ENCODE data around the gene GAB3.
"Not testable (repeated sequence)": the region's sequence is repeated elsewhere in the genome, so short reads cannot be mapped to it uniquely, and the experiment has no call there.

Gene GAB3

DNA sequence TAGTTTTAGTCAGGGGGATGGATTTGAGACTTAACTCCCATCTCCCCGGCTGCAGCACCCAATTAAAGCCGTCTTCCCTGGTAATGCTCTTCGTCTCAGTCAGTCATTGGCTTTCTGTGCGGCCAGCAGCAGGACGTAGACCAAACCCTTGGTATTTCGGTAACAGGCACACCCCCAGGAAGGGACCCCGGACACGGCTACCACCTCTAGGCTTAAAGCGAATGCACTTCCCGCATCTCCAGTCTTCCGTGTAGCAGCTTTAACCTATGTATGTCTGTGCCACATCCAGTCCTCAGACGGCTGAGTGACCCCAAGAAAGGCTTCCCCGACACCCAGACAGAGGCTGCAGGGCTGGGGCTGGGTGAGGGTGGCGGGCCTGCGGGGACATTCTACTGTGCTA lies 96.0 kb downstream of the GAB3 start:
- no peak for DNase-seq

DNA sequence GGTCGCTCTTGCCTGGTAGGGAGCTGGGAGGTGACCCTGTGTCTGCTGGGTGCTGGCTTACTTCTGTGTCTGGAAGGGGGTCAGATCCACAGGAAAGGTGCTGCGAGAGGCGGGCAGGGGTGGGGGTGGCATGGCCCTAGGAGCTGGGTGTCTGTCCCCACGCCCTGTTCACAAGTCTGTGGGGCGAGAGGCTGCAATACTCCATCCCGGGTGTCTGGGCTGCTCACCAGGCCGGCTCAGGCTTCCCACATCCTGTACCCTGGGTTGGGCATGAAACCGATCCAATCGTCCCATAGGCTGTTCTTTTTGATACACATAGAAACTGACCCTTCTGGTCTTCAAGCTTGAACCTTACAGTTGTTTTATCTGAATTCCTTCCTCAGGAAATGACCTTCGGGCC lies 96.5 kb downstream of the GAB3 start:
- DNase-seq: no peak

DNA sequence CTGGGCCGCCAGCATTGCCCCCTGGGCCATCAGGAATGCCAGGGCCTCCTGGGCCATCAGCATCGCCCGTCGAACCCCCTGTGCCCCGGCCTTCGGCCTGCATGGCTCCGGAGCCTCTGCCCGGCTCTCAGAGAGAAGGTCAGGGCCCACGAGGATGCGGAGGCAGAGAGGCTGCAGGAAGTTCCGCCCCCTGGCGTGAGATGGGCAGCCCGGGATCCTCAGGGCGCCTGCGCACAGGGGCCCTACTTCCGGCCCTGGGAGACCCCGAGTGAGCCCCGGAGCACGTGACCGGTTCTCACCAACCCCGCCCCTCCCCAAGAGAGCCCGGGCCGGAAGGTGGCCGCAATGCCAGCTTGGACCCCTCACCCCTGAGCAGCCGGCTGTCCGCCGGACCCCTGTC lies 97.5 kb downstream of the GAB3 start, which contains the start of gene CTAG2:
Gene CTAG2 (minus strand): TSS at position 167 of the 400 bp plus-strand sequence. CDS start 64 bp downstream, at position 103.
- not testable (repeated sequence) for DNase-seq

DNA sequence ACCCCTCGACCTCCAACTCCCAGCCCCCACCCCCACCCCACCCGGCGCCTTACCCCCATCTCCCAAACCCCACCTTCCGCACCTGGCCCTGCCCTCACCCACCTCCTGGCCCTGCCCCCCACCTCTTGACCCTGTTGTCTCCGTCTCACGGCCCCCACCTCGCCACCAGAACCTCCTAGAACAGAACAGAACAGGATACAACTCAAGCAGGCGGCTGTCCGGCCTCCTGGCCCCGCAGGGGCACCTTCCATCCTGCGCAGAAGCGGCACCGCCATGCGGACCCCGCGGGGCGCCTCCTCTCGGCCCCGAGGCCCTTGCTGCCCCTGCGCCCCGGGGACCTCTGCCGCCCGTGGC lies 97.9 kb downstream of the GAB3 start:
- no peak for DNase-seq

DNA sequence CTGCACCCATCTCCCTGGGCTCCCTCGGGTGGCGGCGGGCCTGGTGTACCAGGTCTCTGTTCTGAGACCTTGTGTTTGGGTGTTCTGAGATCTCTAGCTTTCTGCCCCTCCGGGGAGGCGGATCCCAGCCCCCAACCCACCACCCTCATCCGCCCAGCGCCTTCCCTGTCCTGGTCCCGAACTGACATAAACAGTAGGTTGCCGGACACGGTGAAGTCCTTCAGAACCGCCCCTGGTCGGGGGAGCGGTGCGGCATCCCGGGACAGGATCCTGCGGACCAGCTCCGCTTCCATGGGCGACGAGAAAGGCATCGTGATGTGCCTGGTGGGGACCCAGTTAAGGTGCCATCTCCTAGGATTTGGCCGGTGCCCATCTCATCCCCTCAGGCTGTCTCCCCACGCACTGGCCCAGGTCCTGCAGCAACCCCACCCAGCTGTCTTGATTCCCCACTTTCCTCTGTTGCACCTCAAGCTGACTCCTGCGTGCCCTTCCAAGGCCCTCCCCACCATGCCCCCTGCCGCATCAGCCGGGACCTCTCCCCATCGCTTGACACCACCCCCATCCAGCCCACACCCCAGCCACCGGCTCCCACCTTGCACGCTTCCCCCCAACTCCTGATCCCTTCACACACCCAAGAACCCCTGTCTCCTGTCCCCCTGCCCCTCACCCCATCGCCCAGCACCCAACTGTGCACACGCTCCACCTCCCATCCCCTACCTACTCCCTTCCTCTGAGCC lies 98.4 kb downstream of the GAB3 start:
- DNase-seq: no peak

DNA sequence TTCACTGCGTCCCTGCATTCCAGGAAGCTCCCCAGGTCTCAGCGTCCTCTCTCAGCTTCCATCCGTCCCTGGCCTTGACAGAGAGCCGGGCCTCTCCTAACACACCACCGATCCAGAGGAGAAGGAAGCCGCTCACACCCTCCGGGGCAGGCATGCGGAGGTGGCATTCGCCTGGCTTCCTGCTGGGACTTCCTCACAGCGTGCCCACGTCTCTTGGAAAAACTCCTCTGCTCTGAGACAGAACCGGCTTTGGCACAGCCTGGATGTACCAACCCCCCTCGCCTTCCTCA lies 100.7 kb downstream of the GAB3 start:
- no peak for DNase-seq

DNA sequence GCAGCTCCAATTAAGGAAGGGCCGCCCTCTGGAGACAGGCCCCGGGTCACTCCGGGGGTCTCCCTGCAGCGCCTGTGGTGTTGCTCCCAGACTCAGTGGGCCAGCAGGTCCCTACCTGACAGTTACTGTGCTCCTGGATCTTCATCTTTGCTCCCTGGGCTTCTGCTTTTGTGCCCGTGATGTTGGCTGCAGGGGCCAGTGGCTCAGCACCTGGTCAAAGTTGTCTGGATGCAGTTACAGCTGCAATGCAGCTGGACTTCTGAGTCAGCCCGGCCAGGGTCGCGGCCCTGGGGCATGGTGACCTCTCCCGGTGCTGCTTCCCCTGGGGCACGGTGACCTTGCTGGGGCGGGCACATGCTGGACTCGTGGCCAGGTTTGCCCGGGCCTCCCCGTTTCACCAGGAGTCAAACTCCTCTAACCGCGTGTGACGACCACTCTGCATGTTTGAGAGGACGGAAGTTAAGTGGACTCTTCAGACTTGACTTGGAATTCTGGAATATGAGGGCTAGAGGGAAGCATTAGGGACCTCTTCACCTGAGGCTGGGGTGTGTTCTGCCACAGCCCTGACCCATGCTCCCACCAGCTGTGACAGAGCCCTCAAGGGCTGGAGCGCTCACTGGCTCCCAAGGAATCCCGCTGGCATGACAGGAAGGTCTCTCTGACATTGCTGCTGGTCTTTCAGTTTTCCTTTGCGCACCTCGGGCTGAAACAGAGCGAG lies 101.2 kb downstream of the GAB3 start:
- DNase-seq: no peak

DNA sequence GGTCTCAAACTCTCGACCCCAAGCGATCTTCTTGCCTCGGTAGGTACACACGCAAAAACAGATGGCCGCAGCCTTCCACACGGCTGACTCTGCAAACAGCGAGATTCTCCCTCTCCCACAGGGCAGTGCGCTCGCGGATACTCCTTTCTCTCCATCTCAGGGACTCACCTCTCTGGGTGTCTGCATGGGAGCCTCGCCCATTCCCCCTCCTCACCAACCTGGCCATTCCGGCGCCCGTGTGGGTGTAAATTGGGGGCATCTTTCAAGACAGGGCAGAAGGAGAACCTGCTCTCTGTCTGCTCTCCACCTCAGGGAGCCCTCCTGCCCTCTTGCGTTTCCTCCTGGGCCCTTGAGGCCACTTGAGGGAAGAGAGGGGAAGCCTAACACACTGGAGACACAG lies 101.9 kb downstream of the GAB3 start:
- no peak for DNase-seq

DNA sequence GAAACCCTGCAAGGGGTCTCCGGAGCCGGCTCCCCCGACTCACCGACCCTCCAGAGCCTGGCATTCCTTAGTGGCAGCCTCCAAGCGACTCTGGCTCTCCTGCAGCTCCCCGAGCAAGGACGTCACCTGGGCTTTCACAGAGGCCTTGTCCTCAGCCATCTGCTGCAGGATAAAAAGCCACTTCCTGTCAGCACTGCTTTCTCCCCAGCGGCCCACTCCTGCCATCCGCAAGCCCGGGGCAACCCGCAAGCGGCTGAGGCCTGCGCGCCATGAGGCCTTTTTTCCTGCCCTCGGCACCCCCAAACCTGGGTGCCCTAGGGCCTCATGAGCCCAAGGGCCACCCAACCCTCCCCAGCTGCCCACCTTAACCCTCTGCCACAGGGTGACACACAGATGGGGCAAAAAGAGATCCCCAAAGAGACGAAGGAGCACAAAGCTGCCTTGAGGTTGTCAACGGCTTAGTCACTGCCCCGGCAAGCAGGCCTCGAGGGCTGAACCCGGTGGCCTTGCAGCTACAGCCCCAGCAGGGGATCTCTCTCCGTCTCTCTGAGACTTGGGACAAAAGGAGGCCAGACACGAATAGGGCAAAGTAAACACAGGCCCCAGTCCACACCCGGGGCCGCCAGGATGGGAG lies 105.0 kb downstream of the GAB3 start:
- DNase-seq: not testable (repeated sequence)

DNA sequence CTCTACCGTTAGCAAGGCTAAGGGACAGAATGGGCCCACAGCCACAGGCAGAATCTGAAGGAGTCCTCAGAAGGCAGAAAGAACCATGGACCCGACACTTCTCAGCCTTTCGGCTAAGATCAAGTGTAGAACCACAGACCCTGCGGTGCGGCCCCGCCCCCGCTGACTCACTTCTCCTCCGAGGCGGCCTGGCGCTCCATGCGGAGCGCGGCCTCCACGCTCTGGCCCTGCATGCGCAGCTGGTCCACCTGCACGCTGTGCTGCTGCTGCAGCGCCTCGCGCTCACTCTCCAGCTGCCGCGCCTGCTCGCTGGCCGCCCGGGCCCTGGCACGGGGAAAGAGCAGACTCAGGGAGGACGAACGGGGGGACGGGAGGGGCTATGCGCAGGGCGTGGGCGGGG lies 107.2 kb downstream of the GAB3 start:
- DNase-seq: not testable (repeated sequence)

DNA sequence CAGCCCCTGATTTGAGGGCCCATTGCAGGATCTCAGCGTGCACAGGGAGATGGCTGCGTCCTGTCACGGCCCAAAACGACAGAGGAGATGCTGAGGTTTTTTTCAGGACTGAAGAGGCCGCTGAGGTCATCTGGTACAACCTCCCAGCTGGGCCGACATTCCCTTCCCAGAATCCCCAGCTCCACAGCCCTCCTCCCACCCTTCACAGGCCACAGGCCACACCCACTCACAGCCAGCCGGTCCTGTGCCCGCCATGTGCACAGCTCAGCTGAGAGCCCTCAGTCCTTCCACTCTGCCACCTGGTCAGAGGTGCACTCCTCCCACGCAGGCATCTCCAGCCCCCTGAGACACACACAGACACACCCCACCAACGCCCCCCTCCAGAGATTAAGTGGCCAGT lies 109.1 kb downstream of the GAB3 start:
- DNase-seq: not testable (repeated sequence)

DNA sequence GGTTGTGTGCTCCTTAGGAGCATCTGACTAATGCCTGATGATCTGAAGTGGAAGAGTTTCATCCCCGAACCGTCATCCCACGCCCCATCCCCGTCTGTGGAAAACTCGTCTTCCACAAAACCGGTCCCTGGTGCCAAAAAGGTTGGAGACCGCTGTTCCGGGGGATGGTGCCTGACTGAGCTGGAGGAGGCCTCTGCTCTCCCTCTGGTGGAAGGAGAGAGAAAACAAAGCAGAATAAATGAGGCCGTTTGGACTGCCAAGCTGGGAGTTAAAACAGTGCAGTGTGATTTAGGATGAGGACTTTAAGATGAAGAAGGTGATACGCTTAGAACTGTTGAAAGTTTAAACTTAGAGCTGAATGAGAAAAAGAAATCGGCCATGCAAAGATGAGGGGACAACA lies 117.2 kb downstream of the GAB3 start:
- not testable (repeated sequence) for DNase-seq

DNA sequence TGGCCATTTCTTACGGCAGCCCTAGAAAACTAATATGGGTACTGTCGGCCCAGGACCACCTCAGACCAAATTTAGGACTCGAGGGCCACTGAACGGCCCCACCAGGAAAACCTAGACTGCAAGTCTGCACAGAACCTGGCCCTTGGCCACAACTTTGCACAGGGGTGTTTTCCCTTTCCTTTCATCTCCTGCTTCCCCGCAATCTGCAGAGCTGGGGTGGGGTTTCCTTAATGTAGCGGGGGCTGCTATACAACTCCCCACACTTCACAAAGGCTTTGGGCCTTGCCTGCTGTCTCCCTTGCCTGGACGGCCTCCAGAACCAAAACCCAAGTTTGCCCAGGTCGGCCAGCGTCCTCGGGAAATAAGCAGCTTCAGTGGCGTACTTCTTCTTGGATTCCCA lies 119.9 kb downstream of the GAB3 start:
- DNase-seq: not testable (repeated sequence)

DNA sequence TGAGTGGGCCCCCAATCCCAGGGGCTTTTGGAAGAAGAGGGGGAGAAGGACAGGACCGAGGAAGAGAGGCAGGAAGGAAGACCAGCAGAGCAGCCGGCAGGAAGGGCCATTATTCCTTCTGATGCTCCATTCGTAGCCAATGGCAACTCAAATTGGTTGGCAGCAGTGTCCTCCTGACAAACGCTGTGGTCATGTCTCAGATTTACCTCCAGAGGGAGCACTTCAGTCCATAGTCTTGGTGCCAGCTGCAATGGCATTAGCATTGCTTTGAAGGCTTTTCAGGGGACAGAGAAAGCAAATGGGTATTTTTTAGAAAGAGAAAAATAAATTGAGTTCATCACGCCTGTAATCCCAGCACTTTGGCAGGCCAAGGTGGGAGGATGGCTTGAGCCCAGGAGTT lies 121.9 kb downstream of the GAB3 start:
- not testable (repeated sequence) for DNase-seq

Data from fibroblast of skin of right biceps (primary cell).